Measurements from ENCODE around the gene SPATA31C1.
"Not testable (repeated sequence)": the region's sequence is repeated elsewhere in the genome, so short reads cannot be mapped to it uniquely, and the experiment has no call there.

Gene SPATA31C1

GRCh38 chr9:87887661-87888480, 29.9 kb upstream of the SPATA31C1 start:
- no peak for DNase-seq

- no peak for DNase-seq
These were observed 29.3 kb upstream of the SPATA31C1 start for GRCh38 chr9:87888501-87888900.

- DNase-seq, result no peak
These were observed 28.5 kb upstream of the SPATA31C1 start for GRCh38 chr9:87889065-87889881.

GRCh38 chr9:87889882-87890252, 27.9 kb upstream of the SPATA31C1 start:
- DNase-seq, result no peak

- no peak for DNase-seq
These were observed 26.9 kb upstream of the SPATA31C1 start for GRCh38 chr9:87890837-87891236.

- DNase-seq, result no peak
These were observed 26.0 kb upstream of the SPATA31C1 start for GRCh38 chr9:87891754-87892153.

GRCh38 chr9:87892956-87893355, 24.8 kb upstream of the SPATA31C1 start:
- no peak for DNase-seq

GRCh38 chr9:87894998-87895625, 22.6 kb upstream of the SPATA31C1 start:
- DNase-seq, result no peak

- DNase-seq, result no peak
These were observed 20.9 kb upstream of the SPATA31C1 start for GRCh38 chr9:87896891-87897290.

- no peak for DNase-seq
These were observed 19.6 kb upstream of the SPATA31C1 start for GRCh38 chr9:87898151-87898550.

- DNase-seq, result not testable (repeated sequence)
These were observed 15.4 kb upstream of the SPATA31C1 start for GRCh38 chr9:87902371-87902770.

GRCh38 chr9:87909310-87910041, 8.3 kb upstream of the SPATA31C1 start:
- no peak for DNase-seq

GRCh38 chr9:87910821-87911220, 6.9 kb upstream of the SPATA31C1 start:
- DNase-seq, result no peak

- DNase-seq, result not testable (repeated sequence)
These were observed 1.3 kb downstream of the SPATA31C1 start for GRCh38 chr9:87919013-87919412.

GRCh38 chr9:87921561-87921960, 3.8 kb downstream of the SPATA31C1 start:
- not testable (repeated sequence) for DNase-seq

GRCh38 chr9:87923012-87923411, 5.2 kb downstream of the SPATA31C1 start:
- not testable (repeated sequence) for DNase-seq

- not testable (repeated sequence) for DNase-seq
These were observed 7.1 kb downstream of the SPATA31C1 start for GRCh38 chr9:87924851-87925250.

GRCh38 chr9:87929152-87929551, 11.4 kb downstream of the SPATA31C1 start:
- DNase-seq, result not testable (repeated sequence)

GRCh38 chr9:87934444-87934843, 16.7 kb downstream of the SPATA31C1 start:
- DNase-seq, result not testable (repeated sequence)

- DNase-seq, result not testable (repeated sequence)
These were observed 19.6 kb downstream of the SPATA31C1 start for GRCh38 chr9:87937352-87937751.

GRCh38 chr9:87937918-87938317, 20.2 kb downstream of the SPATA31C1 start:
- DNase-seq, result not testable (repeated sequence)

GRCh38 chr9:87938336-87938735, 20.6 kb downstream of the SPATA31C1 start:
- DNase-seq, result not testable (repeated sequence)

- not testable (repeated sequence) for DNase-seq
These were observed 21.3 kb downstream of the SPATA31C1 start for GRCh38 chr9:87939096-87939495.
